ENCODE data around the gene GRID1. TPM values are rescaled to one million over a fixed set of nuclear protein-coding genes. Genes with fewer than 3 reads are reported as not detected.

The GRID1 gene
- total and polyA plus RNA-seq, 9 of the 15 experiments (the other 6 are each of a cell fraction or from before 2014, with no cell fraction given), result 0.01 to 7.2 (median 1.2) TPM

DNA sequence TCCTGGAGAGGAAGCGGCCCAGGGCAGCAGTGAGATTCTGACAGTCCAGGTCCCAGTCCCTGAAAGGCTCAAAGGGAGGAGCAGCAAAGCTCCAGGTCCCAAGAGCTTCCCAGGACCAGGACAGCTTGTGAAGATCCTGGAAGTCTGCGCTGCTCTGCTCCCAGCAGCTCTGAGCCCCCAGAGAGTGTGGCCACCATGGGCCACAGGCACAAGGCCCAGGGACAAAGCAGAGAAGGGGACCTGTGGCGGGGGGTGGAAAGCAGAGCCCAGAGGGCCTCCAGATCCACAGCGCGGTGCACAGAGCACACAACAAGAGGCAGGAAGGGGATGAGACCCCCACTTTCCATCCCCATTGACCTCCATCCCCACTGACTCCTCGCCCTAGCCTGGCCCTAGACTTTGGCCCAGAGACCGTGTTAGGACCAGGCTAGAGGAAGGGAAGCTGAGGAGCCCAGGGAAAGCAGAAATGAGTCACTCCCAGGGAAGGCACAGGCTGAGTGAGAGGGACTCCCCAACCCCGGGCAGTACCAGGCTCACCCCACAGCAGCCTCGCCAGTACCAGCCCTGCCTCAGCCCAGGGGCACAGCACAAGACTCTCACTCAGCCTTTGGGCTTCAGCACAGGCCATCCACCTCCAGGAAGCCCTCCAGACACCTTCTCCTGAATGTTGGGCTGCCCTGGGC, 75.5 kb downstream of the GRID1 start (continued):
- TF ChIP-seq, protein P1, sequence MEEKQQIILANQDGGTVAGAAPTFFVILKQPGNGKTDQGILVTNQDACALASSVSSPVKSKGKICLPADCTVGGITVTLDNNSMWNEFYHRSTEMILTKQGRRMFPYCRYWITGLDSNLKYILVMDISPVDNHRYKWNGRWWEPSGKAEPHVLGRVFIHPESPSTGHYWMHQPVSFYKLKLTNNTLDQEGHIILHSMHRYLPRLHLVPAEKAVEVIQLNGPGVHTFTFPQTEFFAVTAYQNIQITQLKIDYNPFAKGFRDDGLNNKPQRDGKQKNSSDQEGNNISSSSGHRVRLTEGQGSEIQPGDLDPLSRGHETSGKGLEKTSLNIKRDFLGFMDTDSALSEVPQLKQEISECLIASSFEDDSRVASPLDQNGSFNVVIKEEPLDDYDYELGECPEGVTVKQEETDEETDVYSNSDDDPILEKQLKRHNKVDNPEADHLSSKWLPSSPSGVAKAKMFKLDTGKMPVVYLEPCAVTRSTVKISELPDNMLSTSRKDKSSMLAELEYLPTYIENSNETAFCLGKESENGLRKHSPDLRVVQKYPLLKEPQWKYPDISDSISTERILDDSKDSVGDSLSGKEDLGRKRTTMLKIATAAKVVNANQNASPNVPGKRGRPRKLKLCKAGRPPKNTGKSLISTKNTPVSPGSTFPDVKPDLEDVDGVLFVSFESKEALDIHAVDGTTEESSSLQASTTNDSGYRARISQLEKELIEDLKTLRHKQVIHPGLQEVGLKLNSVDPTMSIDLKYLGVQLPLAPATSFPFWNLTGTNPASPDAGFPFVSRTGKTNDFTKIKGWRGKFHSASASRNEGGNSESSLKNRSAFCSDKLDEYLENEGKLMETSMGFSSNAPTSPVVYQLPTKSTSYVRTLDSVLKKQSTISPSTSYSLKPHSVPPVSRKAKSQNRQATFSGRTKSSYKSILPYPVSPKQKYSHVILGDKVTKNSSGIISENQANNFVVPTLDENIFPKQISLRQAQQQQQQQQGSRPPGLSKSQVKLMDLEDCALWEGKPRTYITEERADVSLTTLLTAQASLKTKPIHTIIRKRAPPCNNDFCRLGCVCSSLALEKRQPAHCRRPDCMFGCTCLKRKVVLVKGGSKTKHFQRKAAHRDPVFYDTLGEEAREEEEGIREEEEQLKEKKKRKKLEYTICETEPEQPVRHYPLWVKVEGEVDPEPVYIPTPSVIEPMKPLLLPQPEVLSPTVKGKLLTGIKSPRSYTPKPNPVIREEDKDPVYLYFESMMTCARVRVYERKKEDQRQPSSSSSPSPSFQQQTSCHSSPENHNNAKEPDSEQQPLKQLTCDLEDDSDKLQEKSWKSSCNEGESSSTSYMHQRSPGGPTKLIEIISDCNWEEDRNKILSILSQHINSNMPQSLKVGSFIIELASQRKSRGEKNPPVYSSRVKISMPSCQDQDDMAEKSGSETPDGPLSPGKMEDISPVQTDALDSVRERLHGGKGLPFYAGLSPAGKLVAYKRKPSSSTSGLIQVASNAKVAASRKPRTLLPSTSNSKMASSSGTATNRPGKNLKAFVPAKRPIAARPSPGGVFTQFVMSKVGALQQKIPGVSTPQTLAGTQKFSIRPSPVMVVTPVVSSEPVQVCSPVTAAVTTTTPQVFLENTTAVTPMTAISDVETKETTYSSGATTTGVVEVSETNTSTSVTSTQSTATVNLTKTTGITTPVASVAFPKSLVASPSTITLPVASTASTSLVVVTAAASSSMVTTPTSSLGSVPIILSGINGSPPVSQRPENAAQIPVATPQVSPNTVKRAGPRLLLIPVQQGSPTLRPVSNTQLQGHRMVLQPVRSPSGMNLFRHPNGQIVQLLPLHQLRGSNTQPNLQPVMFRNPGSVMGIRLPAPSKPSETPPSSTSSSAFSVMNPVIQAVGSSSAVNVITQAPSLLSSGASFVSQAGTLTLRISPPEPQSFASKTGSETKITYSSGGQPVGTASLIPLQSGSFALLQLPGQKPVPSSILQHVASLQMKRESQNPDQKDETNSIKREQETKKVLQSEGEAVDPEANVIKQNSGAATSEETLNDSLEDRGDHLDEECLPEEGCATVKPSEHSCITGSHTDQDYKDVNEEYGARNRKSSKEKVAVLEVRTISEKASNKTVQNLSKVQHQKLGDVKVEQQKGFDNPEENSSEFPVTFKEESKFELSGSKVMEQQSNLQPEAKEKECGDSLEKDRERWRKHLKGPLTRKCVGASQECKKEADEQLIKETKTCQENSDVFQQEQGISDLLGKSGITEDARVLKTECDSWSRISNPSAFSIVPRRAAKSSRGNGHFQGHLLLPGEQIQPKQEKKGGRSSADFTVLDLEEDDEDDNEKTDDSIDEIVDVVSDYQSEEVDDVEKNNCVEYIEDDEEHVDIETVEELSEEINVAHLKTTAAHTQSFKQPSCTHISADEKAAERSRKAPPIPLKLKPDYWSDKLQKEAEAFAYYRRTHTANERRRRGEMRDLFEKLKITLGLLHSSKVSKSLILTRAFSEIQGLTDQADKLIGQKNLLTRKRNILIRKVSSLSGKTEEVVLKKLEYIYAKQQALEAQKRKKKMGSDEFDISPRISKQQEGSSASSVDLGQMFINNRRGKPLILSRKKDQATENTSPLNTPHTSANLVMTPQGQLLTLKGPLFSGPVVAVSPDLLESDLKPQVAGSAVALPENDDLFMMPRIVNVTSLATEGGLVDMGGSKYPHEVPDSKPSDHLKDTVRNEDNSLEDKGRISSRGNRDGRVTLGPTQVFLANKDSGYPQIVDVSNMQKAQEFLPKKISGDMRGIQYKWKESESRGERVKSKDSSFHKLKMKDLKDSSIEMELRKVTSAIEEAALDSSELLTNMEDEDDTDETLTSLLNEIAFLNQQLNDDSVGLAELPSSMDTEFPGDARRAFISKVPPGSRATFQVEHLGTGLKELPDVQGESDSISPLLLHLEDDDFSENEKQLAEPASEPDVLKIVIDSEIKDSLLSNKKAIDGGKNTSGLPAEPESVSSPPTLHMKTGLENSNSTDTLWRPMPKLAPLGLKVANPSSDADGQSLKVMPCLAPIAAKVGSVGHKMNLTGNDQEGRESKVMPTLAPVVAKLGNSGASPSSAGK (IDR thresholded peaks at IDR 0.05), result no peak
